CD4-positive, alpha-beta memory T cell (primary cell): Measurements from ENCODE around the gene SCGB1C1. TPM values are rescaled to one million over a fixed set of nuclear protein-coding genes. Genes with fewer than 3 reads are reported as not detected.

Source experiments
- CTCF ChIA-PET: fragments of 350-600 bp; sonication (Branson Sonifier 250); formaldehyde crosslinking; loops from one replicate; lab custom pipeline; 2021; ENCODE audit warnings: inconsistent platforms; ENCODE audit not compliant: partially characterized antibody; lab: Charles Lee
- POLR2A ChIA-PET: fragments of 350-600 bp; sonication (Branson Sonifier 250); formaldehyde crosslinking; loops from one replicate; lab custom pipeline; 2021; ENCODE audit not compliant: partially characterized antibody; lab: Charles Lee
- DNase-seq, 5 donors: peaks; one replicate each; pipeline versions ENCODE4 v3.0.0 to v3.0.0-alpha.2; 2020 to 2022; ENCODE audit warnings: mixed read lengths in 1 of 5
- H3K27ac ChIP-seq: one replicate; pipeline ENCODE4 v1.7.0; 2013; ENCODE audit warnings: low read depth, low read length
- H3K27me3 ChIP-seq: 2 replicates; pipeline ENCODE4 v1.7.0; 2013; ENCODE audit warnings: mild to moderate bottlenecking, low read length, moderate library complexity; ENCODE audit not compliant: insufficient read depth
- H3K36me3 ChIP-seq: 2 replicates; pipeline ENCODE4 v1.7.0; 2013; ENCODE audit warnings: mild to moderate bottlenecking, low read length, moderate library complexity; ENCODE audit not compliant: insufficient read depth
- H3K4me1 ChIP-seq: 2 replicates; pipeline ENCODE4 v1.7.0; 2013; ENCODE audit warnings: mild to moderate bottlenecking, low read length, moderate library complexity; ENCODE audit not compliant: insufficient read depth
- H3K4me3 ChIP-seq, 2 donors: one replicate each; pipeline ENCODE4 v1.7.0; 2013; ENCODE audit warnings: low read length in 2 of 2, mild to moderate bottlenecking in 1 of 2
- H3K9me3 ChIP-seq, 2 donors: one replicate each; pipeline ENCODE4 v1.7.0; 2013; ENCODE audit warnings: low read length in 2 of 2, control low read depth in 1 of 2; ENCODE audit not compliant: control insufficient read depth in 1 of 2
- H3K27ac Mint-ChIP-seq, 7 donors: one replicate each; pipeline ENCODE4 v1.8.0; 2020 to 2021; ENCODE audit warnings: mixed read lengths in 7 of 7, mild to moderate bottlenecking in 6 of 7, inconsistent platforms in 3 of 7, moderate library complexity in 3 of 7
- H3K27me3 Mint-ChIP-seq, 2 donors: one replicate each; pipeline ENCODE4 v1.8.0; 2020 to 2021; ENCODE audit warnings: mixed read lengths in 2 of 2
- H3K36me3 Mint-ChIP-seq, 2 donors: one replicate each; pipeline ENCODE4 v1.8.0; 2020 to 2021; ENCODE audit warnings: mixed read lengths in 2 of 2, inconsistent platforms in 1 of 2, mild to moderate bottlenecking in 1 of 2
- H3K4me1 Mint-ChIP-seq, 4 donors: one replicate each; pipeline ENCODE4 v1.8.0; 2020 to 2021; ENCODE audit warnings: mixed read lengths in 4 of 4, mild to moderate bottlenecking in 1 of 4
- H3K4me3 Mint-ChIP-seq, 8 donors: one replicate each; pipeline ENCODE4 v1.8.0; 2020 to 2021; ENCODE audit warnings: mixed read lengths in 8 of 8, mild to moderate bottlenecking in 7 of 8, moderate library complexity in 6 of 8, inconsistent platforms in 3 of 8
- H3K9me3 Mint-ChIP-seq, 8 donors: one replicate each; pipeline ENCODE4 v1.8.0; 2020 to 2021; ENCODE audit warnings: mixed read lengths in 8 of 8, mild to moderate bottlenecking in 5 of 8, inconsistent platforms in 3 of 8, moderate library complexity in 1 of 8
- intact Hi-C: fragments of 100-400 bp; cut with micrococcal nuclease; formaldehyde crosslinking; loops from one replicate; pipeline ENCODE4 v1.15.1; 2023
- polyA plus RNA-seq, 2 donors: library from polyadenylated mRNA; unstranded; fragments of 300-500 nt; fragmentation: Illumina TruSeq; gene quantifications; one replicate each; pipeline ENCODE4 v1.2.3, GENCODE V29; 2021
- total RNA-seq, 2 experiments: library from RNA; stranded (reverse); gene quantifications; one replicate each; pipeline ENCODE4 v1.2.3, GENCODE V29; 2021

SCGB1C1 gene
- total and polyA plus RNA-seq, 4 experiments from 2014 or later: not detected

DNA sequence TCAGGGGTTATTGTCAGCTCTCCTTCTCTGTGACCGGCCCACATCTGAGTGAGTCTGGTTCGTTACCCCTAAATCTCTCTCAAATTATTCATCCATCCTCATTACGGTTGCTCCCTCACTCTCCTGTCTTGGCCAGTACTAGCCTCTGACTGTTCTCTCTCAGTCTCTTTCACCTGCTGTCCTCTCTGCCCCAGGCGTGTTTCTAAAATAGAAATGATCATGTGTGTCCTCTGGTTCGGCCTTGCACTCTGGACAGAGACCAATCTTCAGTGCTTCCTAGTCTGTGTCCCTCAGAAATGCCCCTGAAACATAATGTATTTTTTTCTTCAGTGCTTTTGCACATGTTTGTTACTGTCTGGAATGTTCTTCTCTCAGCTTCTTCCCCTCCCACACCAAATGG, 48.8 kb downstream of the SCGB1C1 start:
- Histone ChIP-seq H3K9me3 (no peaks in the 10 kb centered on the region), H3K27ac (no peak overlapping the region), H3K4me1 (peaks cover 14% of the 10 kb centered on the region), H3K36me3 (peaks cover 50% of the 10 kb centered on the region), H3K27me3 (no peaks in the 10 kb centered on the region), H3K4me3 (no peak overlapping the region)
- H3K27ac Mint-ChIP-seq: peak overlapping the region in 6 of 7 donors; percentile 31 to 77 (median 55)
- peaks cover 28 to 55% (median 41%) of the 10 kb centered on the region in 4 donors for H3K4me1 Mint-ChIP-seq
- intact Hi-C loops: no loop called here
- H3K36me3 Mint-ChIP-seq: peaks cover 47 to 77% of the 10 kb centered on the region in 2 donors
- ChIA-PET POLR2A (interaction anchor here (0.9 to 10.9 kb wide), 3 partner anchors 9 to 38 kb away, joined by 3 to 144 read pairs (median 3); partner anchors contain the start of genes BET1L and RIC8A), CTCF (interaction anchor here (3.5 kb wide), 1 partner anchor 10 kb away, joined by 20 read pairs; no protein-coding TSS in a partner anchor)
- peak overlapping the region in 1 of 8 donors; percentile 0 for H3K4me3 Mint-ChIP-seq
- H3K9me3 Mint-ChIP-seq: no peaks in the 10 kb centered on the region
- H3K27me3 Mint-ChIP-seq: no peaks in the 10 kb centered on the region
- no peak for DNase-seq

Other genes starting within 250 kb of the SCGB1C1 start
- gene BET1L, start 14.3 kb downstream of the SCGB1C1 start, total RNA-seq: 100 to 1,000 TPM; 122 to 129 TPM
- 10 to 100 TPM; 61.9 to 64.5 TPM for gene BET1L, start 14.3 kb downstream of the SCGB1C1 start, polyA plus RNA-seq
- 100 to 1,000 TPM in 1 of 2 experiments, 10 to 100 TPM in 1; 96.7 to 111 TPM for gene RIC8A, start 14.6 kb downstream of the SCGB1C1 start, total RNA-seq
- gene RIC8A, start 14.6 kb downstream of the SCGB1C1 start, polyA plus RNA-seq: 100 to 1,000 TPM in 1 of 2 donors, 10 to 100 TPM in 1; 91.2 to 106 TPM
- 10 to 100 TPM; 26.5 to 30.7 TPM for gene SIRT3, start 43.3 kb downstream of the SCGB1C1 start, total RNA-seq
- gene SIRT3, start 43.3 kb downstream of the SCGB1C1 start, polyA plus RNA-seq: 10 to 100 TPM; 11.2 to 11.6 TPM
- gene PSMD13, start 43.9 kb downstream of the SCGB1C1 start, total RNA-seq: 100 to 1,000 TPM in 1 of 2 experiments, 10 to 100 TPM in 1; 99.9 to 107 TPM
- 100 to 1,000 TPM; 179 to 247 TPM for gene PSMD13, start 43.9 kb downstream of the SCGB1C1 start, polyA plus RNA-seq
- gene NLRP6, start 85.3 kb downstream of the SCGB1C1 start, total RNA-seq: 10 to 100 TPM; 25.9 to 26.3 TPM
- 10 to 100 TPM in 1 of 2 donors, 1 to 10 TPM in 1; 1.4 to 10.8 TPM for gene NLRP6, start 85.3 kb downstream of the SCGB1C1 start, polyA plus RNA-seq
- 100 to 1,000 TPM; 304 TPM for gene PGGHG, start 96.0 kb downstream of the SCGB1C1 start, total RNA-seq
- gene PGGHG, start 96.0 kb downstream of the SCGB1C1 start, polyA plus RNA-seq: 1 to 10 TPM; 3.0 to 5.6 TPM
- not detected for gene IFITM5, start 106.4 kb downstream of the SCGB1C1 start, total RNA-seq
- not detected for gene IFITM5, start 106.4 kb downstream of the SCGB1C1 start, polyA plus RNA-seq
- 100 to 1,000 TPM; 202 to 203 TPM for gene IFITM2, start 114.7 kb downstream of the SCGB1C1 start, total RNA-seq
- 1,000 to 10,000 TPM; 2,491 to 3,716 TPM for gene IFITM2, start 114.7 kb downstream of the SCGB1C1 start, polyA plus RNA-seq
- 100 to 1,000 TPM; 119 to 121 TPM for gene IFITM1, start 121.0 kb downstream of the SCGB1C1 start, total RNA-seq
- 1,000 to 10,000 TPM; 2,073 to 2,173 TPM for gene IFITM1, start 121.0 kb downstream of the SCGB1C1 start, polyA plus RNA-seq
- gene IFITM3, start 127.8 kb downstream of the SCGB1C1 start, total RNA-seq: 1 to 10 TPM; 6.2 to 7.2 TPM
- gene IFITM3, start 127.8 kb downstream of the SCGB1C1 start, polyA plus RNA-seq: 100 to 1,000 TPM in 1 of 2 donors, 1 to 10 TPM in 1; 9.1 to 108 TPM
- gene B4GALNT4, start 176.4 kb downstream of the SCGB1C1 start, total RNA-seq: 1 to 10 TPM; 2.2 to 2.4 TPM
- gene B4GALNT4, start 176.4 kb downstream of the SCGB1C1 start, polyA plus RNA-seq: not detected
- not detected for gene PKP3, start 201.1 kb downstream of the SCGB1C1 start, total RNA-seq
- under 1 TPM in 1 of 2 donors, not detected in 1; 0.14 TPM for gene PKP3, start 201.1 kb downstream of the SCGB1C1 start, polyA plus RNA-seq
- 100 to 1,000 TPM; 437 to 440 TPM for gene SIGIRR, start 221.9 kb downstream of the SCGB1C1 start, total RNA-seq
- 100 to 1,000 TPM; 235 to 242 TPM for gene SIGIRR, start 221.9 kb downstream of the SCGB1C1 start, polyA plus RNA-seq
- 100 to 1,000 TPM; 120 to 123 TPM for gene ANO9, start 248.9 kb downstream of the SCGB1C1 start, total RNA-seq
- gene ANO9, start 248.9 kb downstream of the SCGB1C1 start, polyA plus RNA-seq: 10 to 100 TPM in 1 of 2 donors, 1 to 10 TPM in 1; 9.4 to 15.5 TPM